Measurements from ENCODE around the gene FMO5.

DNA sequence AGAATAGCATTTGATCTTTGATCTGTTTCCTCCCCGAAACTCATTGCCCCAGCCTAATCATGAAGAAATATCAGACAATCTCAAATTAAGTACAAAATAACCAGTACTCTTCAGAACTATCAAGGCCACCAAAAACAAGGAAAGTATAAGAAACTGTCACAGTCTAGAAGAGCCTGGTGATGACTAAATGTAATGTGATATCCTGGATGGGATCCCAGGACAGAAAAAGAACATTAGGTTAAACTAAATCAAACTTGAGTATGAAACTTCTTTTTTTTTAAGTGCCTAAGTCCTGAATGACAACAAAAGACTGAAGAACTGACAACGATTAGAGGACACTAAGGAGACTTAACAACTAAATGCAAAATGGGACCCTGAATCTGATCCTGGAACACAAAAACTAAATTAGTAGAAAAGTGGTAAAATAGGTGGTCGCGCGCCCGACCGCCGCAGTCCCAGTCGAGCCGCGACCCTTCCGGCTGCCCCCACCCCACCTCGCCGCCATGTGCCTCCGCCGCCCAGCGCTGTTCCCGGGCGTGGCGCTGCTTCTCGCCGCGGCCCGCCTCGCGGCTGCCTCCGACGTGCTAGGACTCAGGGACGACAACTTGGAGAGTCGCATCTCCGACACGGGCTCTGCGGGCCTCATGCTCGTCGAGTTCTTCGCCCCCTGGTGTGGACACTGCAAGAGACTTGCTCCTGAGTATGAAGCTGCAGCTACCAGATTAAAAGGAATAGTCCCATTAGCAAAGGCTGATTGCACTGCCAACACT lies 47.3 kb downstream of the FMO5 start:
- no peak for TF ChIP-seq POLR2A (IDR thresholded peaks at IDR 0.05)
- TF ChIP-seq, protein P1, sequence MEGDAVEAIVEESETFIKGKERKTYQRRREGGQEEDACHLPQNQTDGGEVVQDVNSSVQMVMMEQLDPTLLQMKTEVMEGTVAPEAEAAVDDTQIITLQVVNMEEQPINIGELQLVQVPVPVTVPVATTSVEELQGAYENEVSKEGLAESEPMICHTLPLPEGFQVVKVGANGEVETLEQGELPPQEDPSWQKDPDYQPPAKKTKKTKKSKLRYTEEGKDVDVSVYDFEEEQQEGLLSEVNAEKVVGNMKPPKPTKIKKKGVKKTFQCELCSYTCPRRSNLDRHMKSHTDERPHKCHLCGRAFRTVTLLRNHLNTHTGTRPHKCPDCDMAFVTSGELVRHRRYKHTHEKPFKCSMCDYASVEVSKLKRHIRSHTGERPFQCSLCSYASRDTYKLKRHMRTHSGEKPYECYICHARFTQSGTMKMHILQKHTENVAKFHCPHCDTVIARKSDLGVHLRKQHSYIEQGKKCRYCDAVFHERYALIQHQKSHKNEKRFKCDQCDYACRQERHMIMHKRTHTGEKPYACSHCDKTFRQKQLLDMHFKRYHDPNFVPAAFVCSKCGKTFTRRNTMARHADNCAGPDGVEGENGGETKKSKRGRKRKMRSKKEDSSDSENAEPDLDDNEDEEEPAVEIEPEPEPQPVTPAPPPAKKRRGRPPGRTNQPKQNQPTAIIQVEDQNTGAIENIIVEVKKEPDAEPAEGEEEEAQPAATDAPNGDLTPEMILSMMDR (IDR thresholded peaks at IDR 0.05): no peak
- TF ChIP-seq POLR2AphosphoS5 (IDR thresholded peaks at IDR 0.05): no peak
- TF ChIP-seq EP300 (IDR thresholded peaks at IDR 0.05): no peak
